NCI-H2171 treated with DMSO at 0.1 percent for 48 hours (cell line): ENCODE measurements around the gene CLP1.

Experiments used
- DNase-seq: peaks from one replicate; lab custom pipeline; 2025; lab: John Stamatoyannopoulos, UW

Gene CLP1

GRCh38 chr11:57657194-57658022 lies at the start of gene CLP1:
Gene CLP1 (plus strand): TSS chr11:57657762. CDS start chr11:57659477, 1,715 bp downstream.
- DNase-seq = peak; percentile 99

GRCh38 chr11:57610170-57610569 lies 47.4 kb upstream of the CLP1 start:
- no peak for DNase-seq

- no peak for DNase-seq
Observed at GRCh38 chr11:57614234-57614772, 43.3 kb upstream of the CLP1 start.

GRCh38 chr11:57615308-57615707 lies 42.3 kb upstream of the CLP1 start:
- no peak for DNase-seq

GRCh38 chr11:57616595-57616994 lies 41.0 kb upstream of the CLP1 start:
- DNase-seq = no peak

- DNase-seq = no peak
Observed at GRCh38 chr11:57618438-57618837, 39.1 kb upstream of the CLP1 start.

- no peak for DNase-seq
Observed at GRCh38 chr11:57619331-57619730, 38.2 kb upstream of the CLP1 start.

GRCh38 chr11:57620467-57620866 lies 37.1 kb upstream of the CLP1 start:
- no peak for DNase-seq

- no peak for DNase-seq
Observed at GRCh38 chr11:57622263-57622662, 35.3 kb upstream of the CLP1 start.

- no peak for DNase-seq
Observed at GRCh38 chr11:57624864-57625263, 32.7 kb upstream of the CLP1 start.

GRCh38 chr11:57626895-57627294 lies 30.7 kb upstream of the CLP1 start:
- no peak for DNase-seq

GRCh38 chr11:57630171-57630570 lies 27.4 kb upstream of the CLP1 start:
- DNase-seq = no peak

GRCh38 chr11:57632116-57632515 lies 25.4 kb upstream of the CLP1 start:
- no peak for DNase-seq

- no peak for DNase-seq
Observed at GRCh38 chr11:57633394-57634070, 24.0 kb upstream of the CLP1 start.

- DNase-seq = no peak
Observed at GRCh38 chr11:57634311-57634710, 23.3 kb upstream of the CLP1 start.

- DNase-seq = no peak
Observed at GRCh38 chr11:57635246-57635645, 22.3 kb upstream of the CLP1 start.

- no peak for DNase-seq
Observed at GRCh38 chr11:57637626-57638004, 19.9 kb upstream of the CLP1 start.

GRCh38 chr11:57638005-57638781 lies 19.4 kb upstream of the CLP1 start:
- DNase-seq = peak; percentile 95

GRCh38 chr11:57638811-57639320 lies 18.7 kb upstream of the CLP1 start:
- DNase-seq = no peak

GRCh38 chr11:57639321-57640067 lies 18.1 kb upstream of the CLP1 start:
- no peak for DNase-seq

- no peak for DNase-seq
Observed at GRCh38 chr11:57640068-57640800, 17.3 kb upstream of the CLP1 start.
